Muscle of back (tissue), 11 donors: ENCODE data around the gene ESR1. TPM values are rescaled to one million over a fixed set of nuclear protein-coding genes. Genes with fewer than 3 reads are reported as not detected.
"Not testable (repeated sequence)": the region's sequence is repeated elsewhere in the genome, so short reads cannot be mapped to it uniquely, and the experiment has no call there.

ENCODE experiments used
- DNase-seq, 3 donors: peaks; one replicate each; pipeline versions ENCODE4 v3.0.0 to v3.0.0-alpha.2; 2013
- polyA plus RNA-seq, 10 donors: library from polyadenylated mRNA; unstranded; fragments of 120-200 nt; gene quantifications; one replicate each; pipeline ENCODE4 v1.2.1, GENCODE V29; 2013; ENCODE audit not compliant: insufficient read length in 10 of 10

The ESR1 gene
- polyA plus RNA-seq, 10 donors, result 0.95 to 4.0 (median 1.9) TPM

DNA sequence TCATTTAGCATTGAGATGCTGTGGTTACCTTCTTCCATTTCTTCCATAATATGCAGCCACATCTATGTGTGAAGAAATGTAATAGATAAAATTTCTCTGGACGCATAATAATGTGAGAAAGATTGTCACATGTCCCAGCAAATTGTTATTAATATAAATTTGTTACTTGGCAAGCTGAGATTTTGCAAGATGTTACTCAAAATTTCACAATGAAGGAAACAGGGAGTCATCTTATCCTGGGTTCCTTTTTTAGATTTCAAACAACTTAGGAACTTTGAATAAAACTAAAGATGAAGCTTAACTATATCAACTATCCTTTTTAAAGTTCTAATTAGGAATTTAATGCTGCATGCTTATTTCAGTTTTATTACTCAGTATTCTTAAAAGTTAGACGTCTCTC lies 3.6 kb downstream of the ESR1 start:
- no peak for DNase-seq

DNA sequence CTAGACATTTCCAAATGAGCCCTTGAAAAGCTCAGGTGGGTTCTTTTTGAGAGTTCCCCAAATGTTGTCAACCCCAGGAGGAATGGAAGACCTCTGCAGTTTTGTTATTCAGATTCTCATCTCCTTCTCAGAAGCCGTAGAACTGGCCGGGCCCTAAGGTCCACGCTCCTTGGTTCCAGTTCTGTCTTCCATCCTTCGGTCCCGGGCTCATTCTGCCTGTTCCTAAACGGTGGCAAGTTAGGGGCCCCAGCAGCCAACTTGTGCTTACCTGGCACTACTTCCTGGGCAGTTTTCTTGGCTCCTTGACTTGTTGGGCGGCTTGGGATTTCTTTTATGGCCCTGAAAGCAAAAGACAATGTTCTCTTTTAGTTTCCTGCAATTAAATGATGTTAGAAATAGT lies 6.4 kb downstream of the ESR1 start:
- DNase-seq, result no peak

GRCh38 chr6:151814614-151815013 lies 7.1 kb downstream of the ESR1 start:
- no peak for DNase-seq

DNA sequence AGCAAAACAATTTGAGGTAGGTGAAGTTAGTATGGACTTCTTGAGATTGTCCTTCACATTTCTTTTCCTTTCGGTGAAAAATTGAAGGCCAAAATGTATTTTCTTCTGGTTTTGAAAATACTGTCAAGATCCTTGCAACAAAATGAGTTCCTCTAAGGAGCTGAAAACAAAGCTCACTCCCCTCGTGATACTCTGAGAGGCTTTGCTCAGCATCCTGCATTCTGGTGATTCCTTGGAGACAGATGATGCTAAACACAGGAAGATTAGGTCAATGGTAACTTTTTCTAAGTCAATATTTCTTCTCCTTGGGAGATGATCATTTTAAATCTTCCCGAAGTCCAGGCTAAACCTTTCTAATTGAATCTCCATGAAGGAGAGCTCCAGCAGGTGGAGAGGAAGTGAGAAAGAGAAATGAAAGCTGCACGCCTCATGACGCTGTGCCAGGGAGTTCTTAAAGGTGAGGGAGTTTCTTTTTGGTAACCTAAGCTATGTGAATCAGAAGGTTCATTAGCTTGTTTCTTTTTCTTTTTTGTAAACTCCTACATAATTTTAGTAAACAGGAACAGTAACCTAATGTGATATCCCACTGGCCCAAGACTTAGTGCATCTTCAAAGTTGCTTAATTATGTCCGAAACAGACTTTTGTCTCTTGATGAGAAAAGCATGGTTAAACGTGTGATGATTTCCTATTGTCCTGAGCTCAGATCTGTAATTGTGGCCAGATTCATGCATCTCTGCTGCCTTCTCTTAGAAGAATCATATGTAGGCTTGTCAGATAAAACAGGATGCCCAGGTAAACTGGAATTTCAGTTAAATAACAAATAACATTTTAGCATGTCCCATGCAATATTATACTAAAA lies 15.0 kb downstream of the ESR1 start:
- DNase-seq, result no peak

- no peak for DNase-seq
These were observed 19.1 kb downstream of the ESR1 start for GRCh38 chr6:151826517-151827142.

GRCh38 chr6:151832710-151833109 lies 25.2 kb downstream of the ESR1 start:
- no peak for DNase-seq

- DNase-seq, result no peak
These were observed 27.9 kb downstream of the ESR1 start for GRCh38 chr6:151835396-151835795.

DNA sequence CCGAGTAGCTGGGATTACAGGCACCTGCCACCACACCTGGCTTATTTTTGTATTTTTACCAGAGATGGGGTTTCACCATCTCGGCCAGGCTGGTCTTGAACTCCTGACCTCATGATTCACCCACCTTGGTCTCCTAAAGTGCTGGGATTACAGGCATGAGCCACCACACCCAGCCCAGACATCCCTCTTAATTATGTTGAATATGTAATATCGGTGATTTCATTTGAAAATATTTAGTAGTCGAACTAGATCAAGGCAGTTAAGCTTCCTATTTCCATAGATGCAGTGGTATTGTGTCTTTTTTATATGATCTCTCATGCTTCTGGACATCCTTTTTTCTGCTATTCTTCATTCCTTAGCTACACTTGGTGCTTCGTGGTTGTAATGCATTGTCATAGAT lies 29.7 kb downstream of the ESR1 start:
- DNase-seq, result no peak

GRCh38 chr6:151842816-151843215 lies 35.3 kb downstream of the ESR1 start:
- DNase-seq, result no peak

- DNase-seq, result peak; percentile 19 to 58 (median 24)
These were observed 39.6 kb downstream of the ESR1 start for GRCh38 chr6:151847064-151847463.

DNA sequence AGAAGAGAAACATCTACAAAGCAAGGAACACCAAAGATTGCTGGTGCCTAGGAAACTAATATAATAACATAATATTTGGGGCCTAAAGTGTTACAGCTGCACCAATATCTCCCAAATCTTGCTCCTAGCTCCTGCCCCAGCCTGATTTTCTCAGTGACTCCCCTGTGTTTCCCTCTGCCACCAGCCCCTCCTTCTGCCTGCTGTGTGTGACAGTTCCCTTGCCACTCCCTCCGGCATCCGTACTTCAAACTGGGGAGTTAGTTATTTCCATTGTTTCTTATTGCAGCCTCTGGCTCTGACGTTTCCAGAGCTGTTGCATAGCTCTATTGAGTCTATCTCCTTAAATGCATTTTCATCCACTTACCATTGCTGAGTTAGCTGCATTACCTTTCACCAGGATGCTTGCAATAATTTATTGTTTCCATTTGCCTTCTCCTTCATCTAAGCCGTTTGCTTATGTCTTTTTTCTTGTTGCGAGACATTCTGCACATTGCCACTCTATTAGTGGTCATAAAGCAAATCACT lies 43.1 kb downstream of the ESR1 start:
- DNase-seq, result no peak

DNA sequence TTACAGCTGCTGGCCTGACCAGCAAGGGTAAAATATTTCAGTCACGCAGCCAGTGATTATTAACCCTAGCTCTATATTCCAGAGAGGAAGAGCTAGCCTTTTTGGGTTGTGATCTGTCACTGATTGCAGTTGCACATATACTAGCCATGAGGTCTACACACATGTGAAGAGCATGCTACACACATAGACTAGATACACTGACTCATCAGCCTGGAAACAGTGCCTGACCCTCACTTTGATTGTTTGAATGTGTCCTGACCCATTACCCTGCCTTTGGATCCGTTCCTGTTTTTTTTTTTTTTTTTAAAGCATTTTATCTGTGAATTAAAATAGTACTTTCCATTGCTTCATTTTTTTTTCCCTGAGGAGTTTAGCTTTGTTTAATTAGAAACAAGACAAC lies 50.8 kb downstream of the ESR1 start:
- DNase-seq, result no peak

- DNase-seq, result no peak
These were observed 55.0 kb downstream of the ESR1 start for GRCh38 chr6:151862461-151862860.

- not testable (repeated sequence) for DNase-seq
These were observed 59.9 kb downstream of the ESR1 start for GRCh38 chr6:151867361-151867869.

DNA sequence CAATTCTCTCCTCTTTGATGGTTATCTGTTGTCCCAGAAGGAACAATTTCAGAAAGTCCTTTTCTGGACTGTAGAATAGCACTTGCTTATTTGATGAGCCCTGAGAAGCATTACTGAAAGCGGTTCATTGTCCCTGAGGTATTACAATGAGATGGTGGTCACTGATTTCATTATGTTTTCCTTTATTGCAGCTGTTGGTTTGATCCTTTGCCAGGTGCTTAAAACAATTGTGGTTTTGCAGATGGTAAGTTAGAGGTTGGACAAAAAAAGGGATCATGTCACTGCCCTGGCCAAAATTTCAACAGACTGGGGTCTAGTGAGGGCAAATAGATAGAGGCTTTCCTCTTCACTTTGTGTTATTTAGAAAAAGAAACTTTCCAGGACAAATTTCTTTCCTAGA lies 61.9 kb downstream of the ESR1 start:
- peak; percentile 13 to 27 (median 17) for DNase-seq

DNA sequence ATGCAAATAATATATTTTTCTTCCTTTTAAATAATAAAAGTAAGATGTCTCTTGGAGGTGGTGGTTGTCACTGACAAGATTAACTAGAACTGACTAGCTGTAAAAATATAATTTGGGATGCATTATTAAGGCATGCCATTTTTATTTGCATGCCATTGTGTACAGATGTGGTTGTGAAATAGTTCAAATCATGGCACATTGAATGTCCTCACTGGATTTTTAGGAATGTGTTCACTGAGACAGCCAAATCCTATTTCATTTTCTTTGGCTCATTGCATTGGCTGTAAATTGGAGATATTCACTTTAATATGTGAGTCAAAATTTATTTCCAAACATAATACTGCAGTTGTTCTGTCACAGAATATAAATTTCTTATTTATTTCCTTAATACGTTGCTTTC lies 62.3 kb downstream of the ESR1 start:
- peak; percentile 4 to 25 (median 15) for DNase-seq

DNA sequence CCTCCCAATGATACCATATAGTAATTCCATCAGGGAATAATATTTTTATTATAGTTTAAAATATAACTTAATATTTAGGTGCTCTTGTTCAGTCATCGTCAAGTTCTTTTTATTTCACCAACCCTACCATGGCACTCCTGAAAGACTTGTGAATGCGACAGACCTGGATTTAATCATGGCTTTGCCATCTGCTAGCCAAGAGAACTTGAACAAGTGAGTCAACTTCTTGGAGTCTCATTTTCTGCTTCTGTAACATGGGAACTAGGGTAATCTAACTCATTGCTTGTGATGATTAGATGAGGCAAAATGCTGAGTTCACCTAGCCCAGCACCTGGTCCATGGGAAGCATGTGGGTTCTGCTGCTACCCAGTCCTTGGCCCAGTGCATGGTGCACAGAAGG lies 62.9 kb downstream of the ESR1 start:
- no peak for DNase-seq

DNA sequence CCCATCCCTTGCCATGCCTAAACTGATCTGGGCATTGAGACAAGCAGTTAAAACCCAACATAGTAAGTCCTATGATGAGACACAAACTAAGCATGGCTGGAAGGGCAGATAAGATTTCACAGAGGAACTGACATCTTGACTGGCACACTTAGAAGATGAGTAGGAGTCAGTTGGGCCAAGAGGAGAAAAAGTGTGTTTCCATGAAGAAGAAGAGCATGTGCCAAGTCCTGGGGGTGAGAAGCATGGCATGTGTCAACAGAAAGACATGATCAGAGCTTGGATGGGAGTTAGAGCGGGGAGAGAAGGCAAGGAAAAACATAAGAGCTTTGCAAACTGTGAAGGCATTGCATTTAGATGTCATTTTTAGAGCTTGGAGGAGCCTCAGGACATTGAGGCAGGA lies 68.0 kb downstream of the ESR1 start:
- DNase-seq, result no peak

GRCh38 chr6:151876122-151876521 lies 68.6 kb downstream of the ESR1 start:
- peak; percentile 10 to 25 (median 11) for DNase-seq

GRCh38 chr6:151877458-151877857 lies 70.0 kb downstream of the ESR1 start:
- DNase-seq, result no peak

DNA sequence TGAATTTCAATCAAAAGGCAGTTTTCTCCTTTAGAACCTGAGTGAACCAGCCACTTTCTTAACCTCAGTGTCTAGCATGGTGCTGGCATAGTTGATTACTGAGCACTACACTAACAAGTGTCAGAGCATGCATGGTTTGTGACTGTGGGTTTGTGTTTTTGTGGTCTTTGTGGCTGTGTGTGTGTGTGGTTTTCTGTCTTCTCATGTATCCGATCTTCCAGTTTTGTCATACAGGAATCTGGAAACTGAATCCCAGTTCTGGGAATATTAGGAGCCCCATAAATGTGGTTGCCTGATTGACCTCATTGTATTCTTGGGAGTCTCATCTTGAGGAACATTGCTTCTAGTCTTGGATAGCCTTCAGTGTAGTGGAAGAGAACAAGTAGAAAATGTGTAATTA lies 73.7 kb downstream of the ESR1 start:
- DNase-seq, result no peak

DNA sequence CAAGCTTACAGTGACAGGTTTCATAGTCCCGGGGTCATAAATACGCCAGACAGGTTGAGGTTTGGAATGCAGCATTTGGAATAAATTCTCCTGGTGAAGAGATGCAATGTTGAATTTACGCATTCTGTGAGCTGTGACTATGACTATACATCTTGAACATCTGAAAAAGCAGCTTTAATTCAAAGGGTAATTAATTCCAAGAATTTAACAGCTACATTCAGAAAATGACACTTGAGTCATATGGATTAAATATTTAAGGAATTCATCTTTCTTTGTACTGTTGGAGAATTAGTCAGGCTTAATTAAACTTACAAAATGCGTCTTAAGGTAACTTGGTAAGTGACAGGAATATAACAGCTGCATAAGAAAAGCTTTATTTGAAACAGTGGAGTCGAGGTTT lies 74.7 kb downstream of the ESR1 start:
- no peak for DNase-seq

DNA sequence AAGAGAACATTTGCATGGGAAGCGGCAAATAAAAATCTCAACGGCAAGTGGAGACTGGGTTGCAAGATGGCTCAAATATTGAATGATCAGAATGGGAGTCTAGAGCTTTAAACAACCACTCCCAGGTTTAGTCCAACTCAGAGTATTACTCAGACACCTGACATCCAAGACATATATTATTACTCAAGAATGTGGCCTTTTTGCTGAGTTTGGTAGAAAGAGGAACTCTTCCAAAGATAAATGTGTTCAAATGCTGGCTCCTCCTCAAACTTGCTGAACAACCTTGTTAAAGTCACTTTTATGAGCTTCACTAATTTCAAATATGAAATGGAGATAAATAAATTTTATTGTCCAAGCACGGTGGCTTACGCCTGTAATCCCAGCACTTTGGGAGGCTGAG lies 77.8 kb downstream of the ESR1 start:
- DNase-seq, result no peak
